A673 (cell line): ENCODE measurements around the gene DCC.

Experiments used
- EZH2 ChIP-seq: fragments of 200-600 bp; sonication (generic); IDR thresholded peaks from 2 replicates; pipeline ENCODE4 v1.6.1; 2017; ENCODE audit warnings: borderline replicate concordance, low read depth, mild to moderate bottlenecking, mixed read lengths, antibody characterized with exemption, low read length; ENCODE audit not compliant: poor library complexity, severe bottlenecking
- TF ChIP-seq, protein P1 (sequence below): fragments of 300-800, 200-600 bp; sonication (generic); conservative IDR thresholded peaks from 2 replicates; pipeline ENCODE4 v1.5.1; 2017; ENCODE audit warnings: low read depth, mild to moderate bottlenecking, antibody characterized with exemption, low read length, moderate library complexity, mixed read lengths

GRCh38 chr18:52615321-52615720 is 275.3 kb downstream of the DCC start:
- TF ChIP-seq, protein P1, sequence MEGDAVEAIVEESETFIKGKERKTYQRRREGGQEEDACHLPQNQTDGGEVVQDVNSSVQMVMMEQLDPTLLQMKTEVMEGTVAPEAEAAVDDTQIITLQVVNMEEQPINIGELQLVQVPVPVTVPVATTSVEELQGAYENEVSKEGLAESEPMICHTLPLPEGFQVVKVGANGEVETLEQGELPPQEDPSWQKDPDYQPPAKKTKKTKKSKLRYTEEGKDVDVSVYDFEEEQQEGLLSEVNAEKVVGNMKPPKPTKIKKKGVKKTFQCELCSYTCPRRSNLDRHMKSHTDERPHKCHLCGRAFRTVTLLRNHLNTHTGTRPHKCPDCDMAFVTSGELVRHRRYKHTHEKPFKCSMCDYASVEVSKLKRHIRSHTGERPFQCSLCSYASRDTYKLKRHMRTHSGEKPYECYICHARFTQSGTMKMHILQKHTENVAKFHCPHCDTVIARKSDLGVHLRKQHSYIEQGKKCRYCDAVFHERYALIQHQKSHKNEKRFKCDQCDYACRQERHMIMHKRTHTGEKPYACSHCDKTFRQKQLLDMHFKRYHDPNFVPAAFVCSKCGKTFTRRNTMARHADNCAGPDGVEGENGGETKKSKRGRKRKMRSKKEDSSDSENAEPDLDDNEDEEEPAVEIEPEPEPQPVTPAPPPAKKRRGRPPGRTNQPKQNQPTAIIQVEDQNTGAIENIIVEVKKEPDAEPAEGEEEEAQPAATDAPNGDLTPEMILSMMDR: no peak
- no peak for TF ChIP-seq EZH2
